Fibroblast of skin of abdomen (primary cell): Measurements from ENCODE around the gene TALDO1. TPM values are rescaled to one million over a fixed set of nuclear protein-coding genes. Genes with fewer than 3 reads are reported as not detected.

Experiments used
- DNase-seq: peaks from one replicate; pipeline ENCODE4 v3.0.0-alpha.2; 2013
- polyA plus RNA-seq, 2 experiments: library from polyadenylated mRNA; unstranded; fragments of 120-200 nt; gene quantifications; one replicate each; pipeline ENCODE4 v1.2.1, GENCODE V29; 2013; ENCODE audit not compliant: insufficient read length in 2 of 2

Gene TALDO1
- polyA plus RNA-seq (2013, experiment 1 of 2; ENCODE audit: insufficient read length): 134 TPM
- polyA plus RNA-seq (2013, experiment 2 of 2; ENCODE audit: insufficient read length): 132 TPM

- DNase-seq: peak; percentile 83
Measured at GRCh38 chr11:747158-748006, at the start of gene TALDO1. TALDO1 (plus strand) TSS chr11:747464; CDS start chr11:747482, 18 bp downstream.

- peak; percentile 36 for DNase-seq
Measured at GRCh38 chr11:697811-698311, 49.4 kb upstream of the TALDO1 start.

DNA sequence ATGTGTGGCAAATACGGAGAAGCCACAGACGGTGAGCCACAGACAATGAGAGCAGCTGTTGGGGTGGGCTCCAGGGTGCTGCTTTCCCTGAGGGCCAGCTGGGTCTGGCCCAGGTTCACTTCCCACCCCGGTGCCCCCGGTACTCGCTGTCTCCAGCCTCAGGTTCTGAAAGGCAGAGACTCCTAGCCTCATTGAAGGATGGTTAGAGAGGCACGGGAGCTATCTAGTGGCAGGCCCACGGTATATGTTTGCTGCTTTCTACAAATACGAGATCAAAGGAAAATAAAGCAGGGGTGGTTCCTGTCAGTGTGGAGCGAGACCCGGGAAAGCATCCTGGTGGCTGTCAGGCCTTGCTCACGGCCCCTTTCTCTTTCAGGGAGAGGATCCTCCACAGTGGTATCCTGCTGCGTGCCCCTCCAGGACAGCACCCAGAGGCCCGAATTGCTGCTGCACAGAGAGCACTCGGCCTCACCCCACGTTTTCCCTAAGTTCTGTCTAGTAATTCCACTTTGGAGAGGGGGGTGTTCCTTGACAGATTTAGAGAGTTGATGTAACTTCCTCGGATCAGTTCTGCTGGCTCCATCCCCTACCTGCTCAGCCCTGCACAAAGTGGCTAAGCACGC is 48.7 kb upstream of the TALDO1 start:
- DNase-seq: no peak

GRCh38 chr11:699116-699508 is 48.2 kb upstream of the TALDO1 start:
- no peak for DNase-seq

DNA sequence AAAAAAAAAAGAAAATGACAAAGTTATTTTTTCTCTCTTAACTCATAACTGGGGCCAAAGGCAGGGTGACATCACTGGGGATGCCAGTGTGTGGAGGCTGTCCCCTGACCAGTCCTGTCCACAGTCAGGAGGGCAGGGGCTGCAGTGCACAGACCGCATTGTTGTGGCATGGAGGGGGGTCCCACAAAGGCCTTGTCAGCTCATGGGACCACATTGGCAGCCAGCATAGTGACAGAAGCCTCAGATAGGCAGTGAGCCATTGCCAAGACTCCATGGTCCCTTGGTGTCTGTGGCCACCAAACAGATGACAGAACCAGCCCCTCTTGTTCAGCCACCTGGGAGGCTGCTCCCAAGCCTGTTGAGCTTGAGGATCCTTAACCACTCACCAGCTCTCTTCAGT is 47.5 kb upstream of the TALDO1 start:
- DNase-seq: no peak

- no peak for DNase-seq
Measured at GRCh38 chr11:701741-702461, 45.4 kb upstream of the TALDO1 start.

DNA sequence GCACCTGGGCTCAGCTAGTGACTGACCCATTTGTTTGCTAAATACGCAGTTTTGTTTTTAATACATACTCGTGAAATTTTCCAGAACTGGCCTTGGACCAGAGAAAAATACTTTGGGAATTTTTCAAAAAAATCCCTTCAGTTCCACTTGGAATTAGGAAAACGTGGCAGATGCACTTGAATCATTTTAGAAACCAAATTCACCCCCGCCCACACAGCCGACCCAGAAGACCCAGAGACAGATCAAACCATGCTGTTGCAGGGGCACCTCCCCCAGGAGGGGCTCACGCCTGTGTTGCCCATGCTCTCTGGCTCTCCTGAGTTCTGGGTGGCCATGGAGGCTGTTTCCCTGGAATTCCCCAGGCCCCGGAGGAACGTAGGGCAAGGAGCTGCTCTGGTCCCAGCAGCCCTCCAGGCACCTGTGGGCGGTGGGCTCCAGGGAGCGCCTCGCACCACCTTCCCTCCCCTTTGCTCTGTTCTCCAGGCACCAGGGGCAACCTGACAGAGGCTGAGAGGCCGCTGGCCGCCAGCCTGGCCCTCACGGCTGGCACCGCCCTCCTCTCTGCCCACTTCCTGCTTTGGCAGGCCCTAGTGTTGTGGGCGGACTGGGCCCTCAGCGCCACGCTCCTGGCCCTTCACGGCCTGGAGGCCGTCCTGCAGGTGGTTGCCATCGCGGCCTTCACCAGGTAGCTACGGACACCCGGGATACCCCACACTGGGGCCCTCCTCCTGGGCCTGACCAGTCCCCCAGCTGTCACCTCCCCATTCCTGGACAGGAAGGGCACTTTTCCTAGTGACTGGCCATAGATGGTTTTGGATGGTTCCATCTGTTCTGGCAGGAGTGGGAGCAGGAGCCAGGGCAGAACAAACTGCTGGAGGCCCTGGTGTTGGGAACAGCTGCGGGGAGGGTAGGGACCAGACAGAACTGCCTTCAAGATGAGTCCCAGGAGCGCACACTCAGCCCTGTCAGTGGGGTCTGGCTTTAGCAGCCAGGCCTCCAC is 44.5 kb upstream of the TALDO1 start:
- no peak for DNase-seq

GRCh38 chr11:703506-703905 is 43.8 kb upstream of the TALDO1 start:
- no peak for DNase-seq

DNA sequence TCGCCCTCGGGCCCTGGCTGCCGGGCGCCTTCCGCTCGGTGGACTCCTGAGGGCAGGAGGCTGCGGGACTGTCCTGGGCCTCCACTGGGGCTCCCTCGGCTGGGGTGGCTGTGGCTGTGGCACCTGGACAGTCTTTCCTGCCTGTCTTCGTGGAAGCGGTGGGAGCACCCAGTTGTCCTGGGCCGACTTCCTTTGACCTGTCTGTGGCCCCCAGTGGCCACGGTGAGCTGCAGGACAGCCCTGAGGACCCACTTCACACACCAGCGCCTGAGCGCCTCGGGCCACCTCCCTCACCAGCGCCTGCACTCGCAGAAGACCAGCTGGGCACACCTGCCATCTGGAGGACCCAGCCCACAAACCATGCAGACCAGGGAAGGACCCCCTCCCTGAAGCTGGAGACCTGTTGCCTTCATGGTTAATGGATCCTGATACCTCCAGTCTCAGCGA is 43.0 kb upstream of the TALDO1 start:
- no peak for DNase-seq

- no peak for DNase-seq
Measured at GRCh38 chr11:704781-705645, 42.3 kb upstream of the TALDO1 start.

- no peak for DNase-seq
Measured at GRCh38 chr11:705646-706438, 41.4 kb upstream of the TALDO1 start, which contains the start of gene EPS8L2. EPS8L2 (plus strand) TSS chr11:706231; CDS start chr11:709408, 3,177 bp downstream.

DNA sequence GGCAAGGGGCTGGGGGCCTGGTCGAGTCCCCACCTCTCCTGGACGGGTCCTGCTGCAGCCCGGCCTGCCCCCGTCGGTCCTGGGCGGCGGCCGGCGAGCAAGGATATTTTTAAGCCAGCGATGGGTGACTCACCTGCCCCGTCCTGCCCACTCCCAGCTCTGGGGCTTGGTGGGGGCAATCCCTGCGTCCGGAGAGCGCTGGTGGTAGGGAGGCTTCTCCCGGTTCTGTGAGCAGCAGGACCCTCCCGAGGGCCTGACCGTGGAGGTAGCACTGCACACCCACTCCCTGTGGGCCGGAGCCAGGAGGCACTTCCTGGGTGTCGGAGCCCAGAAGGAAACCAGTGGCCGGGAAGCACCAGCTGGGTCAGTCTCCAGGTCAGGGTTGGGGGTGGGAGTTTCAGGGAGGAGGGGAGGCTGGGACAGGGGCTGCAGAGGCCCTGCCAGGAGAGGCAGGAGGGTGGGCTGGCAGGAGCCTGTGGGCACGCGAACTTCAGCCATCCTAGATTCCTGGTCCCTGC is 40.8 kb upstream of the TALDO1 start:
- peak; percentile 29 for DNase-seq

- peak; percentile 29 for DNase-seq
Measured at GRCh38 chr11:706957-707816, 40.1 kb upstream of the TALDO1 start.

- no peak for DNase-seq
Measured at GRCh38 chr11:707817-708420, 39.3 kb upstream of the TALDO1 start.

GRCh38 chr11:708511-708910 is 38.8 kb upstream of the TALDO1 start:
- no peak for DNase-seq

GRCh38 chr11:709109-709997 is 37.9 kb upstream of the TALDO1 start:
- no peak for DNase-seq

GRCh38 chr11:714436-714835 is 32.8 kb upstream of the TALDO1 start:
- DNase-seq: no peak
